ENCODE measurements around the gene GLI3. TPM values are rescaled to one million over a fixed set of nuclear protein-coding genes. Genes with fewer than 3 reads are reported as not detected.

GLI3 gene
- total RNA-seq, 4 donors from 2014 or later: 3.0 to 9.0 (median 4.2) TPM

DNA sequence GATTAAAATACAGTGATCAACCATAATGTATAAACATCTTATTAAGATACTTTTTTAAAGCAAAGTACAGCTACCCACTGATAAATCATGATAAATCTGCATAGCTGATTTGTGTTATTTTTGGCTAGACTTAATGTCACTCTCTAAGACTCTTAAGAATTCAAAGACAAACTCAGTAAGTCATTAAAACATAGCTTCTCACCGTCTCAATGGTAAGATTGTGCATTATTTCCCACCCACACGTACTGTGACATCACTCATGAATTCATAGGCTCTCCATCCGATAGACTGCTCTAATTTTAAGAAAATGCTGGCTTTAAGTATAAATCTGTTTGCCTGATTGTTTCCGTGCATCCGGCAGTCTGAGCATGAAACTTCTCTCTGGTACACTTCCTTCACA is 266.1 kb downstream of the GLI3 start:
- Histone ChIP-seq H3K4me1 (no peaks in the 10 kb centered on the region), H3K27me3 (no peaks in the 10 kb centered on the region), H3K27ac (no peak overlapping the region), H3K36me3 (peaks cover 0 to 58% (median 4%) of the 10 kb centered on the region in 3 donors), H3K4me3 (no peak overlapping the region), H3K9me3 (no peaks in the 10 kb centered on the region)
- TF ChIP-seq POLR2A (IDR thresholded peaks at IDR 0.05): no peak
- TF ChIP-seq, protein P1, sequence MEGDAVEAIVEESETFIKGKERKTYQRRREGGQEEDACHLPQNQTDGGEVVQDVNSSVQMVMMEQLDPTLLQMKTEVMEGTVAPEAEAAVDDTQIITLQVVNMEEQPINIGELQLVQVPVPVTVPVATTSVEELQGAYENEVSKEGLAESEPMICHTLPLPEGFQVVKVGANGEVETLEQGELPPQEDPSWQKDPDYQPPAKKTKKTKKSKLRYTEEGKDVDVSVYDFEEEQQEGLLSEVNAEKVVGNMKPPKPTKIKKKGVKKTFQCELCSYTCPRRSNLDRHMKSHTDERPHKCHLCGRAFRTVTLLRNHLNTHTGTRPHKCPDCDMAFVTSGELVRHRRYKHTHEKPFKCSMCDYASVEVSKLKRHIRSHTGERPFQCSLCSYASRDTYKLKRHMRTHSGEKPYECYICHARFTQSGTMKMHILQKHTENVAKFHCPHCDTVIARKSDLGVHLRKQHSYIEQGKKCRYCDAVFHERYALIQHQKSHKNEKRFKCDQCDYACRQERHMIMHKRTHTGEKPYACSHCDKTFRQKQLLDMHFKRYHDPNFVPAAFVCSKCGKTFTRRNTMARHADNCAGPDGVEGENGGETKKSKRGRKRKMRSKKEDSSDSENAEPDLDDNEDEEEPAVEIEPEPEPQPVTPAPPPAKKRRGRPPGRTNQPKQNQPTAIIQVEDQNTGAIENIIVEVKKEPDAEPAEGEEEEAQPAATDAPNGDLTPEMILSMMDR (IDR thresholded peaks at IDR 0.05): no peak
- intact Hi-C loops (cut with DNase I): no loop called here
- DNase-seq: no peak
- 85 to 90% methylated on average over 5 of the region's 5 CpGs for WGBS, 2 donors

DNA sequence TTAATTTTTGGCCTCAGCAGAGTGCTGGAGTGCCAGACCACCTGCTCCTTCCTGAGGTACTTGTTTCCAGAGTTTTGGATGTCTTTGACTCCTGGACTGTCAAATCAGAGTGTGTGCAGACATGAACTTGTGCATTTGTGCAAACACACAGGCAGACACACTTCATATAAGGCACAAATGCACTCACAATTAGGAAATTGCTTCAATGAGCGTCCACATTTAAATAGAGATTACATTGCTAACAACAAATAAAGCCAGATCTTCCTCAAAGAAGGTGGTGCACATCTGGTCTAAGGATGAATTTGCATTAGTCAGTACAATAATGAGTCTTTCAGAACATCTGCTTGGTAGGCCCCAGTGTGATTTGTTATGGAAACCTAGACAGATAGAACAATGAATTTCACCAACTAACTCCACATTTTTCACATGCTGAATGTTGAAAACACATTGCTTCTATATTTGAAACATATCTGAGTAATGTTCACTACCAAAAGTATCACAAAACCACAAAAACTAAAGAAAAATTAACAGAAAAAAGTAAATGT is 267.4 kb downstream of the GLI3 start:
- DNase-seq: no peak
- WGBS, 2 donors: 79 to 92% methylated on average over 1 of the region's 1 CpG
- intact Hi-C loops (cut with DNase I): no loop called here
- no peaks in the 10 kb centered on the region for H3K4me1 ChIP-seq
- H3K4me3 ChIP-seq: no peak overlapping the region
- no peaks in the 10 kb centered on the region for H3K27me3 ChIP-seq
- H3K9me3 ChIP-seq: no peaks in the 10 kb centered on the region
- TF ChIP-seq, protein P1 (IDR thresholded peaks at IDR 0.05): no peak
- no peak for TF ChIP-seq POLR2A (IDR thresholded peaks at IDR 0.05)
- H3K27ac ChIP-seq: no peak overlapping the region
- peaks cover 6 to 64% (median 14%) of the 10 kb centered on the region in 3 donors for H3K36me3 ChIP-seq

DNA sequence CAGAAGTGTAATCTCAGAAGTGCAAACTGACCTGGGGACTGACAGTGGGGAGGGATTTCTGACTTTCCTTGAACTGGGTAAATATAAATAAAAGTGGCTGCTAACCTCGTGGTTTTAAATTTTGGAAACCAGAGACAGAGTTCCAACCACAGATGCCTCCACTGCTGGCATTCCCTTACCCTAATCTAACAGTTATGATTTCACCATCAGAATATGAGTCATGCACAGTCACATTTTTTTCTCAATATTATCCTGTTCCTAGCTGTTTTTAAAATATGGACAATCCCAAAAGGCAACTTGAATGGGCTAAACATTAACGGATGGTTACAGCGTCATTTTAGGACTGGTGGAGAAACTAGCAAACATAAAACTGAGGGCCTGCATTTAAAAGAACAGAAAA is 269.9 kb downstream of the GLI3 start:
- H3K4me1 ChIP-seq: no peaks in the 10 kb centered on the region
- TF ChIP-seq, protein P1 (IDR thresholded peaks at IDR 0.05): no peak
- TF ChIP-seq POLR2A (IDR thresholded peaks at IDR 0.05): no peak
- H3K4me3 ChIP-seq: no peak overlapping the region
- intact Hi-C loops (cut with DNase I): no loop called here
- H3K9me3 ChIP-seq: no peaks in the 10 kb centered on the region
- H3K36me3 ChIP-seq: peaks cover 6 to 67% (median 14%) of the 10 kb centered on the region in 3 donors
- H3K27me3 ChIP-seq: no peaks in the 10 kb centered on the region
- 59 to 70% methylated on average over 3 of the region's 3 CpGs for WGBS, 2 donors
- DNase-seq: no peak
- H3K27ac ChIP-seq: no peak overlapping the region

DNA sequence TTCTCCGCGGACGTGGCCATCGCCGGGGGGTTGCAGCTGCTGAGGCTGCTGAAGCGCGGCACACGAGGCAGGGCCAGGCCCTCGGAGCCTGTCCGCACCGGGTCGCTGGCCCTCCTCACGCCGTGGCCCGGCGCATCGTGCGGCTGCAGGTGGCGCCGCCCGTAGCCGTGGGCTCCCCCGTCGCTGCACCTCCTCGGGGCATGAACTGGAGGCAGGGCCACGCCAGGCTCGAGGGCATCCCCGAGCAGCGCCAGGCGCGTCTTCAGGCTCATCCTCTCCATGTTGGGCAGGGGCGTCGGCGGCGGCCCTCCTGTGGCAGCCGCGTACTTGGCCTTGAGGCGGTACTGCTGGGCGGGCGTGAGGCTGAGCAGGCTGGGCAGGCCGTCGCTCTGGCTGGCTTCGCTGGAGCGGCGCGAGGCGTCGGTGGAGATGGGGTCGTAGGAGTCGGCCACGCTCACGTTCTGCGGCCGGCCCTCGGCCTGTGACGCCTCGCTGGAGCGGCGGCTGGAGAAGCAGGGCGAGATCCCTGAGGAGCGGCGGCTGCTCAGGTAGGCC is 271.0 kb downstream of the GLI3 start:
- H3K9me3 ChIP-seq: no peaks in the 10 kb centered on the region
- 100% methylated on average over 7 of the region's 62 CpGs; no CpG with 5 or more reads in 1 of the 2 donors for WGBS, 2 donors
- DNase-seq: no peak
- H3K4me1 ChIP-seq: no peaks in the 10 kb centered on the region
- H3K36me3 ChIP-seq: peaks cover 6 to 56% (median 10%) of the 10 kb centered on the region in 3 donors
- intact Hi-C loops (cut with DNase I): no loop called here
- TF ChIP-seq, protein P1 (IDR thresholded peaks at IDR 0.05): no peak
- TF ChIP-seq POLR2A (IDR thresholded peaks at IDR 0.05): no peak
- no peak overlapping the region for H3K27ac ChIP-seq
- H3K27me3 ChIP-seq: no peaks in the 10 kb centered on the region
- H3K4me3 ChIP-seq: no peak overlapping the region

DNA sequence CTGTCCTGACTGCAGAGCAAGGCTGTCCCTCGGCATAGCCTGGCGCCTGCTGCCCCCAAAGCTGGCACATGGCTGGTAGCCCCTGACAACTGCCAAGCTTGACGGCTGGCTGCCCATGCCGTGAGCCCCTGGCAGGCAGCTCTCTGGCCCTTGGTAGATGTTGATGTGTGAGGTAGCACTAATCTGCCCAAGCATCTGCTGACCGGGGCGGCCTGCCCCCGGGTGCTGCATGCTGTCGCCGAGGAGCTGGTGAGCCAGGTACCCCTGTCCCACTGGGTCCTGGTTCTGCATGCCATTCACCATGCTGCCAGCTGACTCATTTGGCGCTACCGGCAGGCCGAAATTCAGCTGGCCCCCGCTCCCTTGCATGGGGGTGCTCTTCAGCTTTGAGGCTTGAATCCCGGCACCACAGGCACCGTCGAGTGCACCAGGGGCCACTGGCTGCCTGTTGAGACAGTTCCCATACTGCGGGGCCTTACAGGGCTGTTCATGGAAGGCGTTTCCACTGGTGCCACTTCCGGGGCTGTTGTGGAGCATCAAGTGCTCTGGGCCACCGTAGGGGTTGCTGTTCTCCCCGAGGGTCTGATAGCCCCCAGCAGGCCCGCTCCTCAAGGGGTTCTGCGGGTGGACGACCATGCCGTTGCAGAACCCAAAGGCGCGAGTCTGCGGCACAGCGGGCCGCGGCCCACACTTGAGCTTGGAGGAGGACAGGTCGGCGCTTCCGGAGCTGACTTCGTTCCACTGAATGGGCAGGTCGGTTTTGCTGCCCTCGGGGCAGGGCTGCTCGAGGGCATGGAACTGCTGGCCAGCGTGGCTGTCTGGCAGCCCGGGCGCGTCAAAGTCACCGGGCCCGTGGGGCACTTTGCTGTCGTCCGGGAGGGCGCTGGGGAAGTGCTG is 271.9 kb downstream of the GLI3 start:
- no peak for DNase-seq
- H3K4me1 ChIP-seq: no peaks in the 10 kb centered on the region
- no peak overlapping the region for H3K27ac ChIP-seq
- H3K36me3 ChIP-seq: peaks cover 6 to 56% (median 10%) of the 10 kb centered on the region in 3 donors
- 83 to 100% methylated on average over 7 of the region's 47 CpGs for WGBS, 2 donors
- intact Hi-C loops (cut with DNase I): no loop called here
- no peak for TF ChIP-seq POLR2A (IDR thresholded peaks at IDR 0.05)
- TF ChIP-seq, protein P1 (IDR thresholded peaks at IDR 0.05): no peak
- H3K27me3 ChIP-seq: no peaks in the 10 kb centered on the region
- no peak overlapping the region for H3K4me3 ChIP-seq
- H3K9me3 ChIP-seq: no peaks in the 10 kb centered on the region
